Liver (tissue), 9 donors: ENCODE measurements around the gene PCBD1. TPM values are rescaled to one million over a fixed set of nuclear protein-coding genes. Genes with fewer than 3 reads are reported as not detected.

Experiments used
- DNase-seq: peaks from one replicate; pipeline ENCODE4 v3.0.0-alpha.2; 2017; ENCODE audit warnings: low spot score
- H3K27ac ChIP-seq, 2 donors: one replicate each; pipeline ENCODE4 v1.7.0; 2013; ENCODE audit warnings: inconsistent platforms in 2 of 2, low read length in 2 of 2, control low read depth in 1 of 2, low read depth in 1 of 2, mild to moderate bottlenecking in 1 of 2
- H3K27me3 ChIP-seq, 4 donors: one replicate each; pipeline versions ENCODE4 v1.6.1 to v1.7.0; 2013; ENCODE audit warnings: low read length in 3 of 4, inconsistent platforms in 1 of 4, mild to moderate bottlenecking in 1 of 4, moderate library complexity in 1 of 4; ENCODE audit not compliant: control insufficient read depth in 4 of 4, insufficient read depth in 4 of 4
- H3K36me3 ChIP-seq, 4 donors: one replicate each; pipeline versions ENCODE4 v1.6.1 to v1.7.0; 2013; ENCODE audit warnings: low read length in 3 of 4, mild to moderate bottlenecking in 3 of 4, low read depth in 1 of 4, moderate library complexity in 1 of 4; ENCODE audit not compliant: control insufficient read depth in 4 of 4, insufficient read depth in 3 of 4
- H3K4me1 ChIP-seq, 4 donors: one replicate each; pipeline versions ENCODE4 v1.6.1 to v1.7.0; 2013; ENCODE audit warnings: low read length in 3 of 4, mild to moderate bottlenecking in 3 of 4, moderate library complexity in 1 of 4; ENCODE audit not compliant: control insufficient read depth in 4 of 4, insufficient read depth in 4 of 4
- H3K4me3 ChIP-seq, 3 donors: one replicate each; pipeline versions ENCODE4 v1.6.1 to v1.7.0; 2013; ENCODE audit warnings: low read length in 3 of 3, control low read depth in 1 of 3, low read depth in 1 of 3, mild to moderate bottlenecking in 1 of 3
- H3K9ac ChIP-seq, 2 donors: one replicate each; pipeline ENCODE4 v1.7.0; 2013; ENCODE audit warnings: low read length in 2 of 2, mild to moderate bottlenecking in 2 of 2, moderate library complexity in 2 of 2, control low read depth in 1 of 2, low read depth in 1 of 2
- H3K9me3 ChIP-seq, 4 donors: one replicate each; pipeline versions ENCODE4 v1.6.1 to v1.7.0; 2013; ENCODE audit warnings: low read length in 3 of 4; ENCODE audit not compliant: control insufficient read depth in 4 of 4
- ATF3 ChIP-seq: IDR thresholded peaks from 2 replicates; pipeline ENCODE4 v1.6.1; 2016; ENCODE audit warnings: antibody characterized with exemption
- EGR1 ChIP-seq, 2 donors: IDR thresholded peaks; 2 replicates each; pipeline ENCODE4 v1.6.1; 2016 to 2018; ENCODE audit warnings: antibody characterized with exemption in 2 of 2, low read depth in 2 of 2
- FOXA1 ChIP-seq: IDR thresholded peaks from 2 replicates; pipeline ENCODE4 v1.6.1; 2016; ENCODE audit warnings: antibody characterized with exemption
- FOXA2 ChIP-seq: IDR thresholded peaks from 2 replicates; pipeline ENCODE4 v1.6.1; 2016; ENCODE audit warnings: antibody characterized with exemption
- GABPA ChIP-seq, 2 donors: IDR thresholded peaks in 1 of 2; conservative IDR thresholded peaks in 1 of 2; 2 replicates each; pipeline ENCODE4 v1.6.1; 2016; ENCODE audit warnings: antibody characterized with exemption in 2 of 2, mild to moderate bottlenecking in 1 of 2, moderate library complexity in 1 of 2
- HNF4A ChIP-seq, 2 donors: conservative IDR thresholded peaks; 2 replicates each; pipeline ENCODE4 v1.6.1; 2016; ENCODE audit warnings: antibody characterized with exemption in 2 of 2, mild to moderate bottlenecking in 2 of 2
- HNF4G ChIP-seq: IDR thresholded peaks from 2 replicates; pipeline ENCODE4 v1.6.1; 2016; ENCODE audit warnings: antibody characterized with exemption
- JUND ChIP-seq, 2 donors: IDR thresholded peaks; 2 replicates each; pipeline ENCODE4 v1.6.1; 2016; ENCODE audit warnings: antibody characterized with exemption in 2 of 2
- MAX ChIP-seq: IDR thresholded peaks from 2 replicates; pipeline ENCODE4 v1.6.1; 2016; ENCODE audit warnings: antibody characterized with exemption
- NR2F2 ChIP-seq: IDR thresholded peaks from 2 replicates; pipeline ENCODE4 v1.6.1; 2016; ENCODE audit warnings: antibody characterized with exemption
- RAD21 ChIP-seq, 2 donors: IDR thresholded peaks; 2 replicates each; pipeline ENCODE4 v1.6.1; 2016; ENCODE audit warnings: antibody characterized with exemption in 2 of 2, mild to moderate bottlenecking in 2 of 2
- REST ChIP-seq: IDR thresholded peaks from 2 replicates; pipeline ENCODE4 v1.6.1; 2016; ENCODE audit warnings: antibody characterized with exemption, mild to moderate bottlenecking
- RXRA ChIP-seq, 2 donors: IDR thresholded peaks; 2 replicates each; pipeline ENCODE4 v1.6.1; 2017 to 2018; ENCODE audit warnings: antibody characterized with exemption in 2 of 2, mild to moderate bottlenecking in 1 of 2
- SP1 ChIP-seq: IDR thresholded peaks from 2 replicates; pipeline ENCODE4 v1.6.1; 2018; ENCODE audit warnings: antibody characterized with exemption, mild to moderate bottlenecking
- TAF1 ChIP-seq: conservative IDR thresholded peaks from 2 replicates; pipeline ENCODE4 v1.6.1; 2016; ENCODE audit warnings: antibody characterized with exemption, mild to moderate bottlenecking
- ZBTB33 ChIP-seq: IDR thresholded peaks from 2 replicates; pipeline ENCODE4 v1.6.1; 2016; ENCODE audit warnings: antibody characterized with exemption
- WGBS: extraction: QIAGEN DNeasy Blood & Tissue Kit; methylation state at CpG from one replicate; pipeline ENCODE4 v1.1.7; 2013; 5-methylcytosine and 5-hydroxymethylcytosine counted together
- polyA plus RNA-seq, 2 donors: library from polyadenylated mRNA; stranded (reverse) in 1 of 2; unstranded in 1 of 2; fragments of 200-250 nt in 1 of 2; fragments of >200 nt in 1 of 2; fragmentation: Nextera tagmentation in 1 of 2; extraction: Ambion mirVana in 1 of 2; gene quantifications; one replicate each; pipeline versions ENCODE4 v1.2.1 to v1.2.3, GENCODE V29; 2013 to 2015
- total RNA-seq, 2 donors: library from RNA; depleted of rRNA; stranded (reverse); fragments of >200 nt; gene quantifications; one replicate each; pipeline ENCODE4 v1.2.3, GENCODE V29; 2014
- donor health status: healthy.
- donor health status: healthy.
- donor health status: healthy.
- donor health status: healthy.
- donor health status: healthy.

PCBD1 gene
- total and polyA plus RNA-seq, 4 donors: 72.0 to 458 (median 171) TPM

- no peak overlapping the region for H3K9ac ChIP-seq
- TF ChIP-seq RAD21 (IDR thresholded peaks at IDR 0.05) (no peak), FOXA2 (no peak), TAF1 (no peak), REST (no peak), FOXA1 (no peak), HNF4G (no peak)
- no peaks in the 10 kb centered on the region for H3K9me3 ChIP-seq
- no peaks in the 10 kb centered on the region for H3K4me1 ChIP-seq
- no peak overlapping the region for H3K4me3 ChIP-seq
- 93% methylated on average over 3 of the region's 3 CpGs for WGBS
- no peaks in the 10 kb centered on the region for H3K36me3 ChIP-seq
- H3K27ac ChIP-seq: no peak overlapping the region
- DNase-seq: no peak
- no peaks in the 10 kb centered on the region for H3K27me3 ChIP-seq
These were observed 25.5 kb upstream of the PCBD1 start for GRCh38 chr10:70913893-70914240.

GRCh38 chr10:70913191-70913892, 25.0 kb upstream of the PCBD1 start:
- no peaks in the 10 kb centered on the region for H3K36me3 ChIP-seq
- no peak overlapping the region for H3K4me3 ChIP-seq
- no peak for DNase-seq
- H3K4me1 ChIP-seq: no peaks in the 10 kb centered on the region
- no peak overlapping the region for H3K9ac ChIP-seq
- no peak overlapping the region for H3K27ac ChIP-seq
- H3K9me3 ChIP-seq: no peaks in the 10 kb centered on the region
- TF ChIP-seq SP1 (no peak), ZBTB33 (no peak), RXRA (IDR thresholded peaks at IDR 0.05) (no peak), FOXA2 (no peak)
- WGBS: 68% methylated on average over 6 of the region's 6 CpGs
- no peaks in the 10 kb centered on the region for H3K27me3 ChIP-seq

GRCh38 chr10:70912556-70912955, 24.2 kb upstream of the PCBD1 start:
- H3K36me3 ChIP-seq: no peaks in the 10 kb centered on the region
- WGBS: 93% methylated on average over 5 of the region's 5 CpGs
- no peak for DNase-seq

More at GRCh38 chr10:70912556-70912955, 24.2 kb upstream of the PCBD1 start:
- no peak overlapping the region for H3K9ac ChIP-seq
- H3K4me3 ChIP-seq: no peak overlapping the region
- no peaks in the 10 kb centered on the region for H3K27me3 ChIP-seq
- no peaks in the 10 kb centered on the region for H3K9me3 ChIP-seq
- H3K4me1 ChIP-seq: no peaks in the 10 kb centered on the region
- no peak for TF ChIP-seq HNF4A (conservative IDR thresholded peaks at IDR 0.05)
- no peak for TF ChIP-seq FOXA2
- TF ChIP-seq TAF1: no peak
- TF ChIP-seq JUND (IDR thresholded peaks at IDR 0.05): no peak
- no peak for TF ChIP-seq GABPA (IDR thresholded peaks at IDR 0.05 in 1 of 2, conservative IDR thresholded peaks at IDR 0.05 in 1 of 2)
- no peak for TF ChIP-seq NR2F2
- no peak for TF ChIP-seq EGR1 (IDR thresholded peaks at IDR 0.05; ENCODE audit: low read depth in 2 of 2)
- no peak for TF ChIP-seq FOXA1
- TF ChIP-seq ATF3: no peak
- no peak for TF ChIP-seq MAX
- TF ChIP-seq REST: no peak
- TF ChIP-seq HNF4G: no peak
- no peak for TF ChIP-seq SP1
- no peak overlapping the region for H3K27ac ChIP-seq
